Kidney (tissue), 14 donors: ENCODE results near the gene TNFAIP2. TPM values are rescaled to one million over a fixed set of nuclear protein-coding genes. Genes with fewer than 3 reads are reported as not detected.

Source experiments
- DNase-seq, 5 donors: peaks; one replicate each; pipeline ENCODE4 v3.0.0-alpha.2; 2013 to 2020
- FAIRE-seq: peaks from 2 replicates; lab custom pipeline; 2012; peaks lifted over from hg19 to GRCh38; lab: Jason Lieb, UNC
- H3K27ac ChIP-seq, 2 donors: one replicate each; pipeline ENCODE4 v1.7.0; 2013; ENCODE audit warnings: low read depth in 2 of 2, low read length in 2 of 2, inconsistent platforms in 1 of 2
- H3K27me3 ChIP-seq: one replicate; pipeline ENCODE4 v1.7.1; 2013; ENCODE audit warnings: low read length, inconsistent platforms; ENCODE audit not compliant: control insufficient read depth, insufficient read depth
- H3K36me3 ChIP-seq, 3 donors: one replicate each; pipeline versions ENCODE4 v1.7.0 to v1.7.1; 2013; ENCODE audit warnings: low read length in 3 of 3, control low read depth in 1 of 3, inconsistent platforms in 1 of 3; ENCODE audit not compliant: insufficient read depth in 3 of 3, control insufficient read depth in 2 of 3
- H3K4me1 ChIP-seq, 3 donors: one replicate each; pipeline versions ENCODE4 v1.7.0 to v1.7.1; 2013; ENCODE audit warnings: low read length in 3 of 3, inconsistent platforms in 1 of 3, low read depth in 1 of 3; ENCODE audit not compliant: control insufficient read depth in 2 of 3, insufficient read depth in 2 of 3
- H3K4me3 ChIP-seq, 3 donors: one replicate each; pipeline versions ENCODE4 v1.7.0 to v1.8.1; 2013; ENCODE audit warnings: low read length in 3 of 3, control low read depth in 1 of 3, inconsistent platforms in 1 of 3
- H3K9ac ChIP-seq, 3 donors: one replicate each; pipeline versions ENCODE4 v1.7.0 to v1.7.1; 2013; ENCODE audit warnings: low read length in 3 of 3, control low read depth in 1 of 3, inconsistent platforms in 1 of 3
- H3K9me3 ChIP-seq, 3 donors: one replicate each; pipeline versions ENCODE4 v1.7.0 to v1.7.1; 2013; ENCODE audit warnings: low read length in 3 of 3, control low read depth in 1 of 3, inconsistent platforms in 1 of 3; ENCODE audit not compliant: control insufficient read depth in 2 of 3, insufficient read depth in 1 of 3
- intact Hi-C: fragments of 100-400 bp; cut with DNase I; formaldehyde crosslinking; loops from one replicate; pipeline ENCODE4 v1.11.1; 2022
- polyA plus RNA-seq: library from polyadenylated mRNA; stranded (reverse); fragments of 350-450 nt; fragmentation: Illumina TruSeq; extraction: RNeasy Lipid Tissue Mini Kit (QIAGEN cat#74804); gene quantifications from one replicate; pipeline ENCODE4 v1.2.3, GENCODE V29; 2014; ENCODE audit warnings: low read depth, low replicate concordance; ENCODE audit not compliant: insufficient read depth
- total RNA-seq: library from RNA; stranded (reverse); fragmentation: NEBNext Ultra II Directional; extraction: Animal tissue kit (Norgen Biotek cat#: 25700); gene quantifications from one replicate; pipeline ENCODE4 v1.2.1, GENCODE V29; 2021
- TF ChIP-seq, protein P1 (sequence below): IDR thresholded peaks from 3 replicates; pipeline ENCODE4 v1.5.1; 2012; ENCODE audit warnings: mild to moderate bottlenecking, moderate library complexity, borderline replicate concordance; ENCODE audit not compliant: insufficient read depth; ENCODE audit errors: extremely low read depth
- donor health status: control.
- donor health status: control.
- donor health status: control.
- donor health status: control.
- donor health status: control.
- donor health status: DM: yes; HTN: yes; CAD: no.
- donor health status: Normal renal cell carcinoma (clear cell type).

TNFAIP2 gene
- total and polyA plus RNA-seq, 2 donors from 2014 or later = 42.9 to 301 TPM

DNA sequence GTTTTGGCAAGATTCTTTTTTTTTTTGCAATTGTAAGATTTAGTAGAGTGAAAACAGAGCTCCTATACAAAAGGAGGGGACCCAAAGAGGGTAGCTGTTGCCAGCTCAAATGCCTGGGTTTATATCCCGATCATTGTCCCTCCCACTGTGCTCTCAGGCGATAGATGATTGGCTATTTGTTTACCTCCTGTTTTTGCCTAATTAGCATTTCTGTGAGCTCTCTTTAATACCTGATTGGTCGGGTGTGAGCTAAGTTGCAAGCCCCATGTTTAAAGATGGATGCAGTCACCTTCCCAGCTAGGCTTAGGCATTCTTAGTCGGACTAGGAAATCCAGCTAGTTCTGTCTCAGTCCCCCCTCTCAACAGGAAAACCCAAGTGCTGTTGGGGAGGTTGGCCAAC, 26.9 kb upstream of the TNFAIP2 start:
- H3K36me3 ChIP-seq = no peaks in the 10 kb centered on the region
- DNase-seq = no peak
- H3K4me1 ChIP-seq = peaks cover 0 to 9% (median 3%) of the 10 kb centered on the region in 3 donors
- no peak overlapping the region for H3K27ac ChIP-seq
- H3K4me3 ChIP-seq = no peak overlapping the region
- no peak for FAIRE-seq
- no peak overlapping the region for H3K9ac ChIP-seq
- TF ChIP-seq, protein P1, sequence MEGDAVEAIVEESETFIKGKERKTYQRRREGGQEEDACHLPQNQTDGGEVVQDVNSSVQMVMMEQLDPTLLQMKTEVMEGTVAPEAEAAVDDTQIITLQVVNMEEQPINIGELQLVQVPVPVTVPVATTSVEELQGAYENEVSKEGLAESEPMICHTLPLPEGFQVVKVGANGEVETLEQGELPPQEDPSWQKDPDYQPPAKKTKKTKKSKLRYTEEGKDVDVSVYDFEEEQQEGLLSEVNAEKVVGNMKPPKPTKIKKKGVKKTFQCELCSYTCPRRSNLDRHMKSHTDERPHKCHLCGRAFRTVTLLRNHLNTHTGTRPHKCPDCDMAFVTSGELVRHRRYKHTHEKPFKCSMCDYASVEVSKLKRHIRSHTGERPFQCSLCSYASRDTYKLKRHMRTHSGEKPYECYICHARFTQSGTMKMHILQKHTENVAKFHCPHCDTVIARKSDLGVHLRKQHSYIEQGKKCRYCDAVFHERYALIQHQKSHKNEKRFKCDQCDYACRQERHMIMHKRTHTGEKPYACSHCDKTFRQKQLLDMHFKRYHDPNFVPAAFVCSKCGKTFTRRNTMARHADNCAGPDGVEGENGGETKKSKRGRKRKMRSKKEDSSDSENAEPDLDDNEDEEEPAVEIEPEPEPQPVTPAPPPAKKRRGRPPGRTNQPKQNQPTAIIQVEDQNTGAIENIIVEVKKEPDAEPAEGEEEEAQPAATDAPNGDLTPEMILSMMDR = no peak
- no peaks in the 10 kb centered on the region for H3K27me3 ChIP-seq
- H3K9me3 ChIP-seq = no peaks in the 10 kb centered on the region
- intact Hi-C loops = no loop called here

DNA sequence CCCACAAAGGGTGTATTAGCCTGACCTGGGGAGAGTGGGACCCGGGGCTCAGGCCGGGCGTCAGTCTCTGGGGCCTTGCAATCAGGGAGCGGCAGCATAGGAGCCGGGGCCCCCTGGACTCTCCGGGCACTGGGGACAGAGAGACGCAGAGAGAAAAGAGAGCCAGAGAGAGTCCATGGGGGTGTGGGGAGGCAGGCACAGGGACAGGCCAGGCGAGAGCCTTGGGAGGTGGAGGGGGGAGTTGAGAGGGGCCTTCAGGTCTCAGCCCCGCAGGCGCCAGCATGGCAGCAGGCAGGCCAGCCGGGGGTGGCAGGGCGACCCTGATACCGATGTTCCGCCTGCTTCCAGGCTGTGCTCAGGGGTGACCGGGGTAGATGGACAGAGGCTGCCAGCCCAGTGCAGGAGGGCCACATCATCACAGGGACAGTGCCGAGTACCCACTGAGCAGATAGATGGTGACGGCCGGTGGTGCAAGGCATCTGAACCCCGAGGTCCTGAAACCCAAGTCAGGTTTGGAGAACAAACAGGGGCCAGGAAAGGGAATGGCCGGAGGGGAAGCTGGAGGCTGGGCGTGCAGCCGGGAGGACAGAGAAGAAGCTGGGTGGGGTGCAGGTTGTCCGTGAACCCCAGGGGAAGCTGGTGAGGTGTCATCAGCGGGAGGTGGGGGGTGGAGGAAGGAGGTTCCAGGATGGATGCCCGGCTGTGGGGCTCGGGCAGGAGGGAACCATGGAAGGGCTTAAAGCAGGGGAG, 25.8 kb upstream of the TNFAIP2 start:
- intact Hi-C loops = no loop called here
- H3K4me3 ChIP-seq = no peak overlapping the region
- no peaks in the 10 kb centered on the region for H3K27me3 ChIP-seq
- no peaks in the 10 kb centered on the region for H3K36me3 ChIP-seq
- FAIRE-seq (no peak), DNase-seq (peak in 1 of 5 donors; percentile 70)
- H3K4me1 ChIP-seq = peaks cover 0 to 6% (median 3%) of the 10 kb centered on the region in 3 donors
- no peak overlapping the region for H3K27ac ChIP-seq
- no peak overlapping the region for H3K9ac ChIP-seq
- TF ChIP-seq, protein P1 = no peak
- H3K9me3 ChIP-seq = no peaks in the 10 kb centered on the region

DNA sequence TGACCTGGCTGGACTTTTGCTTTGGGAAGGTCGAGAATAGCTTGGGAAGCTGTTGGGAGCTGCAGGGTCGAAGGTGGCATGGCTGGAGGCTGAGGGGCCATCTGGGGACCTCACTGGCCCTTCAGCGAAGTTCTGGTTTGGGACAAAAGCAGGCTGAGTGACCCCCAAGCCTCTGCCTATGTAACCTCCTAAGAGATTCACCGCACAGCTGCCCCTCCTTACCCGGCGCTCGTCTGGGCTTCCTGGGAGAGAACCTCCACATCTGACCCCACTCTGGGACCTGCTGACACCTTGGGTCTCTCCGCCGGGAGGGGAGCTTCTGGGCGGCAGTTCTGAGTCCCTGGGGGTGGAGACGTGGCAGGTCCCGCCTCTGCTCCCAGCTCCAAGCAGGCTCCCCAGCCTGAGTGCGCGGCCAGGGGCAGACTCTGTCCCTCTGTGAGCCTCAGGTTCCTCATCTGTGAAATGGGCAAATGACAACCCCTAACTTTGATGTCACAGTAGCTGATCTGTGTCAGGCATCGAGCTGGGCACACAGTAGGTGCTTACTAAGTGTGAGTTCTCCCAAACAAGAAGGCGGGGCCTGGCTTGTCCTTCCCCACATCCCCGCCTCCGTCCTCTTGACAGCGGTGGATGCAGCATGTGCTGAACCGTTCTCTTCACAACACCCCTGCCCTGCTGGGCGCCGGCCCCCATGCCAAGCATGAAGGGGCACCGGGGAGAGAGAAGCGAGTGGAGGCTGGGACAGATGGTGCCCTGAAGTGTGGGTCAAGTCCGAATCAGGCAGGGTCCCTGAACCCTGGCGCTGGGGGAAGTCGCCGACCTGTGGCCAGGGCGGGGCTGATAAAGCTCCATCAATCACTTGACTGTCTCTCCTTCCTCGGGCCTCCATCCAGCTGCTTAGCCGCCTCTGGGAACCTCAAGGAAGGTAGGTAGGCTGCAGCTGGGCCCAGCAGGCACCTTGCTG, 25.0 kb upstream of the TNFAIP2 start:
- Histone ChIP-seq H3K4me3 (no peak overlapping the region), H3K4me1 (peaks cover 0 to 6% (median 3%) of the 10 kb centered on the region in 3 donors), H3K9me3 (no peaks in the 10 kb centered on the region), H3K36me3 (no peaks in the 10 kb centered on the region), H3K9ac (no peak overlapping the region), H3K27me3 (peaks cover 5% of the 10 kb centered on the region), H3K27ac (no peak overlapping the region)
- intact Hi-C loops = no loop called here
- FAIRE-seq (no peak), DNase-seq (peak in 1 of 5 donors; percentile 66)
- TF ChIP-seq, protein P1 = no peak
